Muscle of arm (tissue), 12 donors: ENCODE results near the gene SMCP. TPM values are rescaled to one million over a fixed set of nuclear protein-coding genes. Genes with fewer than 3 reads are reported as not detected.

ENCODE experiments used
- DNase-seq: peaks from one replicate; pipeline ENCODE4 v3.0.0-alpha.2; 2013
- polyA plus RNA-seq, 12 donors: library from polyadenylated mRNA; unstranded; fragments of 120-200 nt; gene quantifications; one replicate each; pipeline ENCODE4 v1.2.1, GENCODE V29; 2013; ENCODE audit not compliant: insufficient read length in 12 of 12

Gene SMCP
- polyA plus RNA-seq, 12 donors, result not detected

GRCh38 chr1:152886085-152886484, 8.0 kb downstream of the SMCP start:
- DNase-seq, result no peak

GRCh38 chr1:152886758-152887409, 8.8 kb downstream of the SMCP start:
- no peak for DNase-seq

- DNase-seq, result no peak
These were observed 10.0 kb downstream of the SMCP start for GRCh38 chr1:152888126-152888525.

GRCh38 chr1:152899027-152899426, 20.9 kb downstream of the SMCP start:
- DNase-seq, result no peak

- DNase-seq, result no peak
These were observed 21.8 kb downstream of the SMCP start for GRCh38 chr1:152899883-152900282.

GRCh38 chr1:152901631-152902030, 23.5 kb downstream of the SMCP start:
- DNase-seq, result no peak

GRCh38 chr1:152902636-152903035, 24.5 kb downstream of the SMCP start:
- no peak for DNase-seq

- no peak for DNase-seq
These were observed 26.7 kb downstream of the SMCP start for GRCh38 chr1:152904688-152905440.

- DNase-seq, result no peak
These were observed 28.0 kb downstream of the SMCP start for GRCh38 chr1:152906023-152906565.

- no peak for DNase-seq
These were observed 29.8 kb downstream of the SMCP start, which contains the start of gene IVL for GRCh38 chr1:152907686-152908601. TSS of gene IVL (plus strand) at chr1:152908546. CDS start at chr1:152909798, 1,252 bp downstream.

GRCh38 chr1:152909206-152909605, 31.1 kb downstream of the SMCP start:
- no peak for DNase-seq

GRCh38 chr1:152912471-152912870, 34.3 kb downstream of the SMCP start:
- no peak for DNase-seq

GRCh38 chr1:152912900-152913299, 34.8 kb downstream of the SMCP start:
- DNase-seq, result no peak

GRCh38 chr1:152917794-152918193, 39.7 kb downstream of the SMCP start:
- no peak for DNase-seq

- DNase-seq, result no peak
These were observed 40.9 kb downstream of the SMCP start for GRCh38 chr1:152919071-152919470.

GRCh38 chr1:152924191-152924590, 46.1 kb downstream of the SMCP start:
- DNase-seq, result no peak

- DNase-seq, result no peak
These were observed 48.0 kb downstream of the SMCP start for GRCh38 chr1:152926091-152926490.

GRCh38 chr1:152928671-152929070, 50.5 kb downstream of the SMCP start:
- no peak for DNase-seq

GRCh38 chr1:152932170-152932811, 54.2 kb downstream of the SMCP start:
- DNase-seq, result no peak

GRCh38 chr1:152933196-152933595, 55.1 kb downstream of the SMCP start:
- no peak for DNase-seq
